ENCODE data around the gene MYO3B. TPM values are rescaled to one million over a fixed set of nuclear protein-coding genes. Genes with fewer than 3 reads are reported as not detected.

Gene MYO3B
- total and polyA plus RNA-seq, 2 of the 8 experiments (the other 6 are each of a cell fraction or from before 2014, with no cell fraction given) = 0.17 to 0.19 TPM

- no peak for TF ChIP-seq SIN3A (conservative IDR thresholded peaks at IDR 0.05 in 1 of 2, IDR thresholded peaks at IDR 0.05 in 1 of 2; ENCODE audit: low read depth in 1 of 2, low read length in 2 of 2)
Observed at GRCh38 chr2:170365686-170366085, 187.7 kb downstream of the MYO3B start (continued).
